Fibroblast of the conjunctiva (primary cell): ENCODE measurements around the gene CERT1.
"Not testable (repeated sequence)": the region's sequence is repeated elsewhere in the genome, so short reads cannot be mapped to it uniquely, and the experiment has no call there.

Source experiments
- DNase-seq: peaks from one replicate; pipeline ENCODE4 v3.0.0-alpha.2; 2010; ENCODE audit warnings: low read depth

The CERT1 gene

GRCh38 chr5:75342836-75343235, 168.6 kb downstream of the CERT1 start:
- no peak for DNase-seq

GRCh38 chr5:75341934-75342333, 169.5 kb downstream of the CERT1 start:
- DNase-seq = no peak

GRCh38 chr5:75340714-75341478, 170.5 kb downstream of the CERT1 start:
- no peak for DNase-seq

- DNase-seq = no peak
These were observed 173.0 kb downstream of the CERT1 start for GRCh38 chr5:75338408-75338807.

- DNase-seq = no peak
These were observed 173.9 kb downstream of the CERT1 start for GRCh38 chr5:75337366-75338021.

GRCh38 chr5:75336615-75337336, 174.7 kb downstream of the CERT1 start, which contains the start of gene HMGCR:
Gene HMGCR (plus strand): TSS chr5:75337220. CDS start chr5:75342606, 5,386 bp downstream.
- DNase-seq = peak; percentile 99

- DNase-seq = peak; percentile 75
These were observed 175.3 kb downstream of the CERT1 start for GRCh38 chr5:75335952-75336614.

GRCh38 chr5:75335486-75335885, 175.9 kb downstream of the CERT1 start:
- DNase-seq = no peak

- DNase-seq = not testable (repeated sequence)
These were observed 177.0 kb downstream of the CERT1 start for GRCh38 chr5:75334413-75334812.

GRCh38 chr5:75333759-75334158, 177.7 kb downstream of the CERT1 start:
- not testable (repeated sequence) for DNase-seq

- DNase-seq = no peak
These were observed 180.0 kb downstream of the CERT1 start for GRCh38 chr5:75331095-75332090.

- DNase-seq = no peak
These were observed 181.0 kb downstream of the CERT1 start for GRCh38 chr5:75330404-75330803.
